Neural progenitor cell (in vitro differentiated cells): ENCODE data around the gene BTBD10.

Source experiments
- CTCF ChIP-seq: fragments of 200-600 bp; sonication (generic); IDR thresholded peaks from 2 replicates; pipeline ENCODE4 v1.5.1; 2017; ENCODE audit warnings: antibody characterized with exemption, mild to moderate bottlenecking
- EZH2 ChIP-seq: fragments of 200-600 bp; sonication (generic); IDR thresholded peaks from 2 replicates; pipeline ENCODE4 v1.6.1; 2017; ENCODE audit warnings: antibody characterized with exemption, mild to moderate bottlenecking, moderate library complexity
- EZH2phosphoT487 ChIP-seq: fragments of 200-600 bp; sonication (generic); IDR thresholded peaks from 2 replicates; pipeline ENCODE4 v1.6.1; 2017; ENCODE audit warnings: antibody characterized with exemption

GRCh38 chr11:13349581-13349980 is 113.4 kb downstream of the BTBD10 start:
- TF ChIP-seq CTCF (no peak), EZH2 (no peak), EZH2phosphoT487 (no peak)
